ENCODE measurements around the gene FAM210B.
"Not testable (repeated sequence)": the region's sequence is repeated elsewhere in the genome, so short reads cannot be mapped to it uniquely, and the experiment has no call there.

FAM210B gene

DNA sequence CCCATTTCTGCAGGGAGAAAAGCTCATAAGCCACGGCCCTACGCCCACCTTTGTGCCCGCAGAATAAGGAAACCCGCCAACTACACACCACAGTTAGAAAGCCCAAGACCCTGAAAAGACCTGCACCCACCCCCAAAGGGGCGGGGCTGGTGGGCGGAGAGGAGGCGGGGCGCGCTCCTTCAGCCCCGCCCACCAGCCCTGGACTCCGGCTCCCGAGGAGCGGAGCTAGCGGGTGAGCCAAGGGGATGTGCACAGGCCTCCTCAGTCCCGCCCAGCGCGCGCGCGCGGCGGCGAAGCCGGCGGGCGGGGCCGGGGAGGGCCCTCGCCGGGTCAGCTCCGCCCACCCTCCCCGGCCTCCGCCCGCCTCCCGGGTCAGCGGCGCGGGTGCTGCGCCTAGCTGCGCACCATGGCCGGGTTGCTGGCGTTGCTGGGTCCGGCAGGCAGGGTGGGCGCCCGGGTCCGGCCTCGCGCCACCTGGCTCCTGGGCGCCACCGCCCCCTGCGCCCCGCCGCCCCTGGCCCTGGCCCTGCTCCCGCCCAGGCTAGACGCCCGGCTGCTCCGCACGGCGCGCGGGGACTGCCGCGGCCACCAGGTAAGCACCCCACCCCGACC is at the start of gene FAM210B:
TSS of gene FAM210B (plus strand) at position 375 of the 612 bp plus-strand sequence. CDS start at position 407, 32 bp downstream.
- no peak for FAIRE-seq

- no peak for FAIRE-seq
These were observed 42.7 kb upstream of the FAM210B start for GRCh38 chr20:56316051-56316450.

- FAIRE-seq = no peak
These were observed 42.3 kb upstream of the FAM210B start for GRCh38 chr20:56316483-56316882.

GRCh38 chr20:56322681-56323080 is 36.1 kb upstream of the FAM210B start:
- no peak for FAIRE-seq

- no peak for FAIRE-seq
These were observed 35.6 kb upstream of the FAM210B start for GRCh38 chr20:56323206-56323605.

- no peak for FAIRE-seq
These were observed 35.1 kb upstream of the FAM210B start for GRCh38 chr20:56323656-56324055.

GRCh38 chr20:56324806-56325205 is 34.0 kb upstream of the FAM210B start:
- FAIRE-seq = no peak

- FAIRE-seq = no peak
These were observed 29.9 kb upstream of the FAM210B start for GRCh38 chr20:56328861-56329260.

DNA sequence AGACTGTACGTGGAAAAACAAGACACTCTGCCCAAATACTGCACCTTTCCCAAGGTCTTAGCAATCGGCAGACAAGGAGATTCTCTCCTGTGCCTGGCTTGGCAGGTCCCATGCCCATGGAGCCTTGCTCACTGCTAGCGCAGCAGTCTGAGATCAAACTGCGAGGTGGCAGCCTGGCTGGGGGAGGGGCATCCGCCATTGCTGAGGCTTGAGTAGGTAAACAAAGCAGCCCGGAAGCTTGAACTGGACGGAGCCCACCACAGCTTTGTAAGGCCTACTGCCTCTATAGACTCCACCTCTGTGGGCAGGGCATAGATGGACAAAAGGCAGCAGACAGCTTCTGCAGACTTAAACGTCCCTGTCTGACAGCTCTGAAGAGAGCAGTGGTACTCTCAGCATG is 22.1 kb upstream of the FAM210B start:
- not testable (repeated sequence) for FAIRE-seq

DNA sequence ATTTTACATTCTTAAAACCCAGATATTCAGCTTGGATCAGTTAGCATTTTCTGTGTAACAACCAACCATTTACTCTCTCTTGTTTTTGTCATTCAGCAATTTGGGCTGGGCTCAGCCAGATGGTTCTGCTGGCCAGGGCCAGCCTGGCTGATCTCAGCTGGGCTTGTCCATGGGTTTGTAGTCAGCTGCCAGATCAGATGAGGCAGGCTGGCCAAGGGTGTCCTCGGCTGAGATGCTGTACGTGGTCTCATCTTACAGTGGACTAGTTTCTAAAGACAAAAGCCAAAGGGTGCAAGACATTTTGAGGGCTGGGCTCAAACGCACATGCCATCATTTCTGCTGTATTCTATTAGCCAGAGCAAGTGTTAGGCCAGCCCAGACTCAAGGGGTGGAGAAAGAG is 16.0 kb upstream of the FAM210B start:
- no peak for FAIRE-seq

DNA sequence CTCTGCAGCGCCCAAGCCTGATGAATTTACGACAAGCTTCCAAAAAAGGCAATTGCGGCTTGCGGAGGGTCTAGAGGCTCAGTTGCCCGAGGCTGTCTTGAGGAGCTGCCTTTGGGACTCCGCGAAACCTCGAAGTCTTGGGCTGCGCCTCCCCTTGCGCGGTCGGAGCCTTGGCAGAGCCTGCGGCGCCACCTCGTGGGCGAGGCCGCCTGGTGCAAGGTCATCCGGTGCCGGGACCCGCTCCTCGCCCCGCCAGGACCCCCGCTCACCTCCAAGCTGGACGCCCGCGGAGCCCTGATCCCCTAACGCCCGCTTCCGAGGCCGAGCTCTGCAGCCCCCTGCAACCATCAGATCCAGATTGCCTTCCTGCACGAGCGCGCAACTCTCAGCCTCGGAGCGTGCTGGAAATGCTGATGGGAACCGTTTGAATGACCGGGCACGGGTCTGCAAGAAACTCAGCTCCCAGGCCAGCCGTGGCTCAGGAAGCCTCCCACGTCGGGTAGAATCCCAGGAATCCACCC is 14.9 kb upstream of the FAM210B start:
- no peak for FAIRE-seq

GRCh38 chr20:56345911-56346310 is 12.9 kb upstream of the FAM210B start:
- FAIRE-seq = no peak

- FAIRE-seq = no peak
These were observed 11.0 kb upstream of the FAM210B start for GRCh38 chr20:56347628-56348304.

- no peak for FAIRE-seq
These were observed 10.5 kb upstream of the FAM210B start for GRCh38 chr20:56348305-56348693.

DNA sequence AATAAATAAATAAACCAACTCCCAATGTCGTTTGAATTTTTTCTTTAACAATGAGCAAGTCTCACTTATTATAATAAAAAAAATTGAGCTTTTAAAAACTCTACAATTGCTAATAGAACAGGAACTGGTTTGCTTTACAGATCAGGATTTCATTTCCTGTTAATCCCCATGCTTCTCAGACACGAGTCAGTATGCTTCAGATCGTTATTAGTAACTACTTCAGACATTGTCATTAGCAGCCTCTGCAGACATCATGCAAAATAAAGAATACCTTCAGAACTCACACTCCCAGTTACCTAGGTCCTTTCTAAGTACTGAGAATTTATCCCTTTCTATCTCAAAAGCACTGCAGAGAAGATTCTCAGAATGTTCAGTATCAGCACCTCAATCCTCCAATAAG is 10.0 kb upstream of the FAM210B start:
- no peak for FAIRE-seq

GRCh38 chr20:56350842-56351241 is 7.9 kb upstream of the FAM210B start:
- FAIRE-seq = no peak

GRCh38 chr20:56352345-56353055 is 6.3 kb upstream of the FAM210B start:
- no peak for FAIRE-seq

- no peak for FAIRE-seq
These were observed 5.4 kb upstream of the FAM210B start for GRCh38 chr20:56353356-56353755.

- FAIRE-seq = no peak
These were observed 704 bp upstream of the FAM210B start for GRCh38 chr20:56358070-56358469.

DNA sequence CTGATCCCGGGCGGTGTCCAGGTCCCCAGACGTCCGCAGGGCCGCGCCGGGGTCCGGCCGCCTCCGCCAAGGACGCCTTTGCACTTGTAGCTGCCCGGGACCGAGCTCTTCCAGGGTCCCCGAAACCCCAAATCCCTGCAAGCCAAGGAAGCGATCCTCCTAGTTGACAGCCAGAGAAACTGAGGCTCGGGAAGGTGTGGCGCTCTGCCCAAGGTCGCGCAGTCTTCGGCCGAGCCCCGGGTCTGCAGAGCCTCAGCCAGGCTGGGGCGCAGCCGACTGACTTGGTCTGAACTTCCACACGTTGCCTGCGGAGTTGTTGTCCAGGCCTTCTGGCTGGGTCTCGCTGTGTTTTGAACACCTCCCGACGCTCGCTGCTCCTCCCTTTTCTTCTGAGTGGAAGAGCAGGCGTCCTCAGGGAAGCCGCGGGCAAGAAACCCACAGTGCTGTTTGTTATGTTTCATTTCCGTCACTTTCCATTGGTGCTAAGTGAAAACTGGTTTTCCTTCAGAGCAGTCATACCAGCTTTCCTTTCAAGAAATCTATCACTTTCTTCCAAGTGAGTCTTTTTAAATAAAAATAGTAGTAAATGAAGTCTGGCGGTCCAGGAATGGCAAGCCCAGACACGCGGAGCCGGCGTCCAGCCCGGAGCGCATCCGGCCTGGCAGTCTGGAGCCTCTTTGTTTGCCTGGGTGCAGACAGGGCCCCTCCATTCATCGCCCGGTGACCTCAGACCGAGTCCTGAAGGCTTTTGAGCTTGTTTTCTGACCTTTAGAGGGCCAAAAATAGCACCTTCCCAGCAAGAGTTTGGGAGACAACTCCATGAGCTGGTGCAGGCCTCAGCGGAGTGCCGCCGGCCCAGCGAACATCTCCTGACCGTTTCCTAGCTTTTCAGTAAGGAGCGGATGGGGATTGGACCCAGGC is 698 bp downstream of the FAM210B start:
- FAIRE-seq = no peak

- FAIRE-seq = no peak
These were observed 1.5 kb downstream of the FAM210B start for GRCh38 chr20:56360133-56360907.

GRCh38 chr20:56360908-56361205 is 2.1 kb downstream of the FAM210B start:
- no peak for FAIRE-seq
